NCI-H526 (cell line): Measurements from ENCODE around the gene ATP4A.

ENCODE experiments used
- DNase-seq, 2 experiments: peaks; one replicate each; lab custom pipeline; 2025; lab: John Stamatoyannopoulos, UW

The ATP4A gene

GRCh38 chr19:35549174-35549788 is 14.2 kb downstream of the ATP4A start:
- peak; percentile 74 to 90 for DNase-seq

- DNase-seq, result no peak
These were observed 16.9 kb downstream of the ATP4A start for GRCh38 chr19:35546532-35546931.

GRCh38 chr19:35545855-35546381 is 17.5 kb downstream of the ATP4A start:
- DNase-seq, result peak in 1 of 2 experiments; percentile 69

GRCh38 chr19:35545001-35545854 is 18.2 kb downstream of the ATP4A start, which contains the start of gene TMEM147:
Gene TMEM147, plus strand, starts transcription at chr19:35545626. Its CDS starts 114 bp downstream, at chr19:35545740.
- peak; percentile 61 to 98 for DNase-seq

GRCh38 chr19:35544110-35544802 is 19.2 kb downstream of the ATP4A start:
- DNase-seq, result no peak

- DNase-seq, result no peak
These were observed 20.0 kb downstream of the ATP4A start for GRCh38 chr19:35543280-35544109.

GRCh38 chr19:35542209-35542608 is 21.2 kb downstream of the ATP4A start:
- DNase-seq, result no peak

GRCh38 chr19:35540356-35540927 is 23.0 kb downstream of the ATP4A start:
- DNase-seq, result no peak

- no peak for DNase-seq
These were observed 23.6 kb downstream of the ATP4A start for GRCh38 chr19:35539850-35540249.

- no peak for DNase-seq
These were observed 24.1 kb downstream of the ATP4A start for GRCh38 chr19:35539314-35539713.

- DNase-seq, result no peak
These were observed 28.5 kb downstream of the ATP4A start for GRCh38 chr19:35534803-35535480.

- peak in 1 of 2 experiments; percentile 16 for DNase-seq
These were observed 29.6 kb downstream of the ATP4A start for GRCh38 chr19:35533822-35534392.

GRCh38 chr19:35533201-35533821 is 30.1 kb downstream of the ATP4A start, which contains the start of gene GAPDHS:
Gene GAPDHS, plus strand, starts transcription at chr19:35533456. Its CDS starts 72 bp downstream, at chr19:35533528.
- DNase-seq, result no peak

GRCh38 chr19:35531291-35531690 is 32.2 kb downstream of the ATP4A start:
- DNase-seq, result no peak

- DNase-seq, result no peak
These were observed 33.9 kb downstream of the ATP4A start for GRCh38 chr19:35529241-35530218.

GRCh38 chr19:35528218-35529038 is 35.0 kb downstream of the ATP4A start, which contains the start of gene SBSN:
Gene SBSN, minus strand, starts transcription at chr19:35528311. Its CDS starts 30 bp downstream, at chr19:35528281.
- DNase-seq, result no peak

- DNase-seq, result no peak
These were observed 37.6 kb downstream of the ATP4A start for GRCh38 chr19:35525873-35526272.
